GM13976 (cell line): Measurements from ENCODE around the gene TRIL.

Experiments used
- DNase-seq: peaks from one replicate; pipeline ENCODE4 v3.0.0; 2012; ENCODE audit warnings: low spot score
- in situ Hi-C: fragments of 300-500 bp; cut with MboI; formaldehyde crosslinking; loops from one replicate; pipeline ENCODE4 v1.12.0; 2022; ENCODE audit warnings: low sequenced_read_pairs, mixed read lengths, inconsistent platforms; ENCODE audit not compliant: unreplicated experiment
- TF ChIP-seq, protein P1 (sequence below): IDR thresholded peaks from 2 replicates; pipeline ENCODE4 v1.5.1; 2012; ENCODE audit warnings: borderline replicate concordance, mild to moderate bottlenecking; ENCODE audit not compliant: insufficient read depth; ENCODE audit errors: extremely low read depth, missing control alignments, control extremely low read depth

TRIL gene

DNA sequence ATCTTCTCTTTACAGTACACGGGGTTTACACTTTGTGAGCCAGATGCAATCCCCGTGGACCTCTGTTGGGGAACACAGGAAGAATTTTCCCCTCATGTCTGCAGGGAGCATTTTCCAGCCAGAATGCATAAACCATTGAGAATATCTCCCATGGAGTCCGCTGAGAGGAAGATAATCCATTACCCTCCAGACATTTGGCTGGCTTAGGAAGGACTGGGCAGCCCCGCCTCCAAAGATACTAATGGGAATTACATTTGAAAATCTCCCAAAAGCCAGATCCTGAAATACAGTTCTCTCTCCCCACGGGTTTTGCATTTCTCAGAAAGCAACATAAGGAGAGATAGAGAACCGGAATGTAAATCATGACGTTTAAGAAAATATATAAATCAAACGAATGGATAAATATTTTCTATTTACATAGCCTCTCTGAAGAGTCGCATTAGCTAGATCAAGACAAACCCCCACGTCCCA, 53.5 kb downstream of the TRIL start:
- in situ Hi-C loops, result no loop called here
- DNase-seq, result no peak
- TF ChIP-seq, protein P1, sequence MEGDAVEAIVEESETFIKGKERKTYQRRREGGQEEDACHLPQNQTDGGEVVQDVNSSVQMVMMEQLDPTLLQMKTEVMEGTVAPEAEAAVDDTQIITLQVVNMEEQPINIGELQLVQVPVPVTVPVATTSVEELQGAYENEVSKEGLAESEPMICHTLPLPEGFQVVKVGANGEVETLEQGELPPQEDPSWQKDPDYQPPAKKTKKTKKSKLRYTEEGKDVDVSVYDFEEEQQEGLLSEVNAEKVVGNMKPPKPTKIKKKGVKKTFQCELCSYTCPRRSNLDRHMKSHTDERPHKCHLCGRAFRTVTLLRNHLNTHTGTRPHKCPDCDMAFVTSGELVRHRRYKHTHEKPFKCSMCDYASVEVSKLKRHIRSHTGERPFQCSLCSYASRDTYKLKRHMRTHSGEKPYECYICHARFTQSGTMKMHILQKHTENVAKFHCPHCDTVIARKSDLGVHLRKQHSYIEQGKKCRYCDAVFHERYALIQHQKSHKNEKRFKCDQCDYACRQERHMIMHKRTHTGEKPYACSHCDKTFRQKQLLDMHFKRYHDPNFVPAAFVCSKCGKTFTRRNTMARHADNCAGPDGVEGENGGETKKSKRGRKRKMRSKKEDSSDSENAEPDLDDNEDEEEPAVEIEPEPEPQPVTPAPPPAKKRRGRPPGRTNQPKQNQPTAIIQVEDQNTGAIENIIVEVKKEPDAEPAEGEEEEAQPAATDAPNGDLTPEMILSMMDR, result no peak

DNA sequence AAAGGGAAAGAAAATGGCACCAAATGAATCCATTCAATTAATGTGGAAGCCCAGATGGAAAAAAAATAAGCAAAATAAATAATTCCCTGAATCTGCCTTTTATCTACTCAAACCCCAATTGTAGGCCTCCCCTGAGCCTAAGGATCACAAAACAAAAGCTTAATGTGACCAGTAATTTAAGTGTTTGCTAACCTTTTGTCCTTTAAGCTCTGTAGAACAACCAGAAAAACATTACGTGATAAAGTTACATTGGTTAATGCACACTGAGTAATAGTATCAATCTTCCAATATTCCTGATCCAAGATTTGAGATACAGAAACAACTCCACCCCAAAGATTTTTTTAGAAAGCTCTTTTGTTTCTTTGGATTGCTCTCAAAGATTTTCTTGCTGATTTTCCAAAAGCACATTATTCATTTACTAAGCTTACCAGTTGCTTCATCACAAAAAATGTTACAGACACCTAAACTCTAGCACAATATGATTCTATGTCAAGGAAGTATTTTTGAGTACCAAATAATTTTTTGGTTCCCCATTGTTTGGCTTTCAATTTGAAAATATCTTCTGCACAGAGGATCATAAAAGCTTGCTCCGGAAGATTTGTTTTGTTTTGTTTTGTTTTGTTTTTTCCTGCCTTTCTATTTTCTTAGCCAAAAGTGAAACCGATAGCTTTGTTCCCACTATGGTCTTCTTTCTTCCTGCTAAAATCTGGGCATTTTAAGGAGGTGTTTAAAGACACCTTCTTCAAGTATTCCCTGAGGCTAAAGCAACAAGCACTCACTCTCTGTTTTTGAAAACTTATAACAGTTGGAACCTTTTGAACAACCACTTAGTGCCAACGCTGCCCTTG, 54.2 kb downstream of the TRIL start:
- in situ Hi-C loops, result no loop called here
- TF ChIP-seq, protein P1, result no peak
- no peak for DNase-seq
